ENCODE results near the gene C1QL4. TPM values are rescaled to one million over a fixed set of nuclear protein-coding genes. Genes with fewer than 3 reads are reported as not detected.

The C1QL4 gene
- polyA plus RNA-seq, 3 donors = not detected

- Mint-ChIP-seq H3K9me3 (peaks cover 0 to 29% (median 9%) of the 10 kb centered on the region in 7 donors), H3K27me3 (ENCODE audit: low read depth in 3 of 3) (peaks cover 66 to 89% (median 81%) of the 10 kb centered on the region in 3 donors), H3K36me3 (peaks cover 0 to 8% of the 10 kb centered on the region in 2 donors), H3K27ac (no peak overlapping the region), H3K4me3 (peak overlapping the region in 1 of 2 donors; percentile 60), H3K4me1 (peaks cover 25% of the 10 kb centered on the region)
- H3K4me1 ChIP-seq (ENCODE audit: control insufficient read depth in 1 of 2, insufficient read depth in 2 of 2, low read length in 2 of 2) = peaks cover 13 to 30% of the 10 kb centered on the region in 2 donors
- H4K20me1 ChIP-seq (ENCODE audit: insufficient read depth, low read length) = no peaks in the 10 kb centered on the region
- no peak overlapping the region for H3K4me3 ChIP-seq (replicated peaks in 1 of 3; ENCODE audit: low read depth in 2 of 3, low read length in 3 of 3)
- intact Hi-C loops (cut with micrococcal nuclease) = loop anchor here (10.0 kb wide), 1 partner anchor 221 kb away; no protein-coding TSS in a partner anchor
- no peak for DNase-seq
- WGBS (ENCODE audit: insufficient coverage) = 17% methylated on average over 1 of the region's 8 CpGs
- H3K79me2 ChIP-seq (ENCODE audit: insufficient read depth, low read length) = no peaks in the 10 kb centered on the region
- no peak overlapping the region for H3K9ac ChIP-seq (ENCODE audit: insufficient read depth, low read length, poor library complexity, severe bottlenecking)
- H3K27me3 ChIP-seq (ENCODE audit: control insufficient read depth in 2 of 2, insufficient read depth in 2 of 2, low read length in 2 of 2) = peaks cover 37 to 71% of the 10 kb centered on the region in 2 donors
- H3K27ac ChIP-seq (ENCODE audit: low read depth in 1 of 2, low read length in 2 of 2) = no peak overlapping the region
- peaks cover 0 to 13% of the 10 kb centered on the region in 2 donors for H3K9me3 ChIP-seq (replicated peaks in 1 of 2; ENCODE audit: control insufficient read depth in 1 of 2, insufficient read depth in 1 of 2, low read length in 2 of 2)
- no peaks in the 10 kb centered on the region for H3K36me3 ChIP-seq (replicated peaks in 1 of 2; ENCODE audit: control insufficient read depth in 1 of 2, insufficient read depth in 2 of 2, low read length in 2 of 2)
- no peak overlapping the region for H2AFZ ChIP-seq (ENCODE audit: insufficient read depth, low read depth, low read length, poor library complexity, severe bottlenecking)
- no peak overlapping the region for H3K4me2 ChIP-seq (replicated peaks; ENCODE audit: extremely low read depth, low read length, poor library complexity, severe bottlenecking)
- TF ChIP-seq CTCF (IDR thresholded peaks at IDR 0.05) = no peak
Measured at GRCh38 chr12:49294086-49294803, 42.7 kb downstream of the C1QL4 start.

- no peak for DNase-seq
- Mint-ChIP-seq H3K4me1 (peaks cover 20% of the 10 kb centered on the region), H3K27me3 (ENCODE audit: low read depth in 3 of 3) (peaks cover 57 to 89% (median 73%) of the 10 kb centered on the region in 3 donors), H3K36me3 (peaks cover 0 to 5% of the 10 kb centered on the region in 2 donors), H3K4me3 (no peak overlapping the region), H3K27ac (no peak overlapping the region), H3K9me3 (peaks cover 0 to 27% (median 9%) of the 10 kb centered on the region in 7 donors)
- TF ChIP-seq CTCF (IDR thresholded peaks at IDR 0.05) = no peak
- H3K36me3 ChIP-seq (replicated peaks in 1 of 2; ENCODE audit: control insufficient read depth in 1 of 2, insufficient read depth in 2 of 2, low read length in 2 of 2) = no peaks in the 10 kb centered on the region
- H3K9ac ChIP-seq (ENCODE audit: insufficient read depth, low read length, poor library complexity, severe bottlenecking) = no peak overlapping the region
- intact Hi-C loops (cut with micrococcal nuclease) = loop anchor here (10.0 kb wide), 1 partner anchor 221 kb away; no protein-coding TSS in a partner anchor
- no peak overlapping the region for H2AFZ ChIP-seq (ENCODE audit: insufficient read depth, low read depth, low read length, poor library complexity, severe bottlenecking)
- H3K4me1 ChIP-seq (ENCODE audit: control insufficient read depth in 1 of 2, insufficient read depth in 2 of 2, low read length in 2 of 2) = peaks cover 13 to 30% of the 10 kb centered on the region in 2 donors
- no peaks in the 10 kb centered on the region for H4K20me1 ChIP-seq (ENCODE audit: insufficient read depth, low read length)
- no peak overlapping the region for H3K27ac ChIP-seq (ENCODE audit: low read depth in 1 of 2, low read length in 2 of 2)
- H3K27me3 ChIP-seq (ENCODE audit: control insufficient read depth in 2 of 2, insufficient read depth in 2 of 2, low read length in 2 of 2) = peaks cover 31 to 66% of the 10 kb centered on the region in 2 donors
- peaks cover 0 to 13% of the 10 kb centered on the region in 2 donors for H3K9me3 ChIP-seq (replicated peaks in 1 of 2; ENCODE audit: control insufficient read depth in 1 of 2, insufficient read depth in 1 of 2, low read length in 2 of 2)
- H3K4me2 ChIP-seq (replicated peaks; ENCODE audit: extremely low read depth, low read length, poor library complexity, severe bottlenecking) = no peak overlapping the region
- no peaks in the 10 kb centered on the region for H3K79me2 ChIP-seq (ENCODE audit: insufficient read depth, low read length)
- WGBS (ENCODE audit: insufficient coverage) = 57% methylated on average over 13 of the region's 18 CpGs
- H3K4me3 ChIP-seq (replicated peaks in 1 of 3; ENCODE audit: low read depth in 2 of 3, low read length in 3 of 3) = no peak overlapping the region
Measured at GRCh38 chr12:49293056-49293956, 43.7 kb downstream of the C1QL4 start.

All from CD14-positive monocyte (primary cell).